Mesothelial cell of epicardium (in vitro differentiated cells): ENCODE data around the gene RPRD1B. TPM values are rescaled to one million over a fixed set of nuclear protein-coding genes. Genes with fewer than 3 reads are reported as not detected.
A peak's percentile ranks its signal among the peaks of the same experiment; 100 is the strongest.

Experiments used
- DNase-seq, 2 experiments: peaks; one replicate each; pipeline ENCODE4 v3.0.0; 2021; ENCODE audit warnings: low spot score in 2 of 2; ENCODE audit not compliant: unreplicated experiment in 2 of 2
- H3K27ac Mint-ChIP-seq: 2 replicates; pipeline ENCODE4 v1.8.0; 2021; ENCODE audit warnings: mixed read lengths
- H3K27me3 Mint-ChIP-seq: 2 replicates; pipeline ENCODE4 v1.8.0; 2021; ENCODE audit warnings: low read depth, mixed read lengths
- H3K36me3 Mint-ChIP-seq: 2 replicates; pipeline ENCODE4 v1.8.0; 2021; ENCODE audit warnings: mixed read lengths
- H3K4me1 Mint-ChIP-seq: 2 replicates; pipeline ENCODE4 v1.8.0; 2021; ENCODE audit warnings: mixed read lengths
- H3K4me3 Mint-ChIP-seq: 2 replicates; pipeline ENCODE4 v1.8.0; 2021; ENCODE audit warnings: mild to moderate bottlenecking, moderate library complexity, mixed read lengths
- H3K9me3 Mint-ChIP-seq: 2 replicates; pipeline ENCODE4 v1.8.0; 2021; ENCODE audit warnings: mixed read lengths
- CTCF ChIP-seq: fragments of 200-600 bp; sonication (generic); IDR thresholded peaks from one replicate; pipeline ENCODE4 v1.5.0; 2021; ENCODE audit warnings: antibody characterized with exemption; ENCODE audit not compliant: unreplicated experiment
- total RNA-seq: library from RNA; stranded (reverse); gene quantifications from 3 replicates; pipeline ENCODE4 v1.2.1, GENCODE V29; 2021

Gene RPRD1B
- total RNA-seq, 1 donor from 2014 or later: 48.4 TPM

- Mint-ChIP-seq H3K27ac (no peak overlapping the region), H3K4me3 (no peak overlapping the region), H3K27me3 (no peaks in the 10 kb centered on the region), H3K9me3 (no peaks in the 10 kb centered on the region), H3K4me1 (peaks cover 23% of the 10 kb centered on the region), H3K36me3 (peaks cover 34% of the 10 kb centered on the region)
- no peak for DNase-seq
- TF ChIP-seq CTCF: no peak
These were observed 27.6 kb downstream of the RPRD1B start for GRCh38 chr20:38061109-38061508.

GRCh38 chr20:38062890-38063289 is 29.3 kb downstream of the RPRD1B start:
- H3K27me3 Mint-ChIP-seq: no peaks in the 10 kb centered on the region
- TF ChIP-seq CTCF: no peak
- no peak for DNase-seq
- H3K4me1 Mint-ChIP-seq: peaks cover 18% of the 10 kb centered on the region
- peaks cover 45% of the 10 kb centered on the region for H3K36me3 Mint-ChIP-seq
- no peak overlapping the region for H3K4me3 Mint-ChIP-seq
- H3K27ac Mint-ChIP-seq: no peak overlapping the region
- no peaks in the 10 kb centered on the region for H3K9me3 Mint-ChIP-seq

GRCh38 chr20:38063911-38064530 is 30.5 kb downstream of the RPRD1B start:
- no peak for DNase-seq
- H3K4me3 Mint-ChIP-seq: no peak overlapping the region
- H3K27ac Mint-ChIP-seq: peak overlapping the region; percentile 47
- H3K4me1 Mint-ChIP-seq: peaks cover 18% of the 10 kb centered on the region
- H3K36me3 Mint-ChIP-seq: peaks cover 49% of the 10 kb centered on the region
- no peaks in the 10 kb centered on the region for H3K27me3 Mint-ChIP-seq
- no peaks in the 10 kb centered on the region for H3K9me3 Mint-ChIP-seq
- no peak for TF ChIP-seq CTCF

GRCh38 chr20:38065764-38066375 is 32.3 kb downstream of the RPRD1B start:
- H3K9me3 Mint-ChIP-seq: peaks cover 1% of the 10 kb centered on the region
- peaks cover 45% of the 10 kb centered on the region for H3K36me3 Mint-ChIP-seq
- TF ChIP-seq CTCF: no peak
- peaks cover 3% of the 10 kb centered on the region for H3K4me1 Mint-ChIP-seq
- no peaks in the 10 kb centered on the region for H3K27me3 Mint-ChIP-seq
- H3K27ac Mint-ChIP-seq: no peak overlapping the region
- H3K4me3 Mint-ChIP-seq: no peak overlapping the region
- DNase-seq: no peak

- no peak for TF ChIP-seq CTCF
- peaks cover 57% of the 10 kb centered on the region for H3K36me3 Mint-ChIP-seq
- no peak for DNase-seq
- H3K27me3 Mint-ChIP-seq: no peaks in the 10 kb centered on the region
- no peak overlapping the region for H3K27ac Mint-ChIP-seq
- H3K9me3 Mint-ChIP-seq: peaks cover 8% of the 10 kb centered on the region
- H3K4me3 Mint-ChIP-seq: no peak overlapping the region
- peaks cover 3% of the 10 kb centered on the region for H3K4me1 Mint-ChIP-seq
These were observed 33.6 kb downstream of the RPRD1B start for GRCh38 chr20:38066969-38067716.
